HL-60/S4 (cell line): ENCODE data around the gene BTBD16.

Experiments
- in situ Hi-C: fragments of 300-500 bp; cut with MboI; formaldehyde crosslinking; loops from 2 replicates; pipeline ENCODE4 v1.14.3; 2022; ENCODE audit warnings: low sequenced_read_pairs

Gene BTBD16

GRCh38 chr10:122246830-122247520 is 24.1 kb upstream of the BTBD16 start:
- in situ Hi-C loops: no loop called here

GRCh38 chr10:122248356-122249302 is 22.5 kb upstream of the BTBD16 start:
- in situ Hi-C loops: no loop called here

- in situ Hi-C loops: no loop called here
Observed at GRCh38 chr10:122249303-122249850, 21.7 kb upstream of the BTBD16 start.

- in situ Hi-C loops: no loop called here
Observed at GRCh38 chr10:122249991-122250750, 20.9 kb upstream of the BTBD16 start.

- in situ Hi-C loops: no loop called here
Observed at GRCh38 chr10:122251459-122252255, 19.4 kb upstream of the BTBD16 start.

GRCh38 chr10:122252805-122253204 is 18.3 kb upstream of the BTBD16 start:
- in situ Hi-C loops: no loop called here

GRCh38 chr10:122253605-122254004 is 17.5 kb upstream of the BTBD16 start:
- in situ Hi-C loops: no loop called here

- in situ Hi-C loops: no loop called here
Observed at GRCh38 chr10:122254831-122255230, 16.3 kb upstream of the BTBD16 start.

GRCh38 chr10:122255509-122256301 is 15.4 kb upstream of the BTBD16 start:
- in situ Hi-C loops: no loop called here

- in situ Hi-C loops: no loop called here
Observed at GRCh38 chr10:122257041-122257440, 14.1 kb upstream of the BTBD16 start.

- in situ Hi-C loops: no loop called here
Observed at GRCh38 chr10:122258136-122259074, 12.7 kb upstream of the BTBD16 start.

- in situ Hi-C loops: no loop called here
Observed at GRCh38 chr10:122259075-122259466, 12.0 kb upstream of the BTBD16 start.

GRCh38 chr10:122261584-122261983 is 9.5 kb upstream of the BTBD16 start:
- in situ Hi-C loops: no loop called here

- in situ Hi-C loops: no loop called here
Observed at GRCh38 chr10:122263971-122264370, 7.1 kb upstream of the BTBD16 start.

GRCh38 chr10:122264436-122264835 is 6.7 kb upstream of the BTBD16 start:
- in situ Hi-C loops: no loop called here

- in situ Hi-C loops: no loop called here
Observed at GRCh38 chr10:122264931-122265330, 6.2 kb upstream of the BTBD16 start.

GRCh38 chr10:122265896-122266295 is 5.2 kb upstream of the BTBD16 start:
- in situ Hi-C loops: no loop called here
